ENCODE measurements around the gene CDCP1.
"Not testable (repeated sequence)": the region's sequence is repeated elsewhere in the genome, so short reads cannot be mapped to it uniquely, and the experiment has no call there.

Gene CDCP1

DNA sequence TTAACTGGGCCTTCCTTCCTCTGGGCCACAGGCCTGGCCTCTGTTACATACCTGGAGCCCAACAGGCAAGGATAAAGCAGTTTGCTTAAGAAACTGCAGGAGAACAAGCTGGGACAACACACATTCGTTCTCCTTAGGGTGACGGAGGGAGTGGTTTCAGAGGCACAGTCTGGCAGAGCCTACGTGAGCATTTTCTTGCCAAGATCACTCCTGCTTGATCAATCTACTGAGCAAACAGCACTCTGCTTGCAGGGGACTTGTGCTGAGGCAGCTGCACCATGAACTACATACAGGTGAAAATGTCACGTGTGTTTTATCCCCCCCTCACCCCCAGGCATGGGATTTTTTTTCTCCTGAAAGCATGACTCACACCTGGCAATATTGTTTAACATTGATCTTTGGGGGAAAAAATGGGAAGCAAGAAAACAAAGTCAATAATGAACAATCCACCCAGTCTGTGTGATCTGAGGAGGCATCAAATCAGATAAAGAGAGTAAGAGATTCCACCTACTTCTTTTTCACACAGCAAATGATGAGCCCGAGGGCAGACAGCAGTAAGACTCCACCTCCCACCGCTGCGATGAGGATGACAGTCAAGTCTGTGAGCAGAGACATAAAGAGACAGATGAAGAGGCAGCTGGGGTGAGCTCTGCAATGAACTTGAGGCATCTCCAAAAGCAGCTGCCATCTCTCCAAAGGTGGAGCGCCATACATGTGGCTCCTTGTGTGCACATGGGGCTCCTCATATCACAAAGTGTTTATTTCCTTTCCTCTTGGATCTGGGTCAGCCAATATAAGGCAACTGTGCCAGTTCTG, 57.4 kb downstream of the CDCP1 start:
- H3K36me3 ChIP-seq (ENCODE audit: control insufficient read depth, insufficient read depth, low read length), result peaks cover 21% of the 10 kb centered on the region
- no peaks in the 10 kb centered on the region for H3K9me3 ChIP-seq (ENCODE audit: control insufficient read depth, insufficient read depth, low read length)
- H3K9ac ChIP-seq (ENCODE audit: low read depth, low read length), result no peak overlapping the region
- H3K27me3 ChIP-seq (ENCODE audit: control insufficient read depth, insufficient read depth, low read length), result no peaks in the 10 kb centered on the region
- H3K4me3 ChIP-seq (ENCODE audit: low read depth, low read length), result no peak overlapping the region
- H3K4me1 ChIP-seq (ENCODE audit: control insufficient read depth, insufficient read depth, low read length), result no peaks in the 10 kb centered on the region

DNA sequence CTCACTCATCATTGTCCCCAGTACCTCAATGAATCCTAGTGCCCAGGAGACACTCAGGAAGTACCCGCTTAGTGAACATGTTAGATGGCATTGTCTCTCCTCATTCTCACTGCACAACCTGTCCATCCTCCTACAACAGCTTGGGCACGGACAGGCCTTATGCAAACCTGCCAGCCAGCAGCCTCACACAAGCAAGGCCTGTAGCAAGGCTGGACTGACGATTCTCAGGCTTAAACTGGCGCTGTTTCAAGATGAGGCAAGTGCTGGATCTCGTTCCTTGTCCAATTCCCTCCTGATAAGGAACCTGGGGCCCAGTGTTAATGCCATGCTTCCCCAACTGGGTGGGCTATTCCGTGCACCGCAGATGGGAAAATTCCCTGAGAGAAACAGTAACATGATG, 59.0 kb downstream of the CDCP1 start:
- H3K9ac ChIP-seq (ENCODE audit: low read depth, low read length), result no peak overlapping the region
- no peaks in the 10 kb centered on the region for H3K9me3 ChIP-seq (ENCODE audit: control insufficient read depth, insufficient read depth, low read length)
- no peaks in the 10 kb centered on the region for H3K4me1 ChIP-seq (ENCODE audit: control insufficient read depth, insufficient read depth, low read length)
- no peak overlapping the region for H3K4me3 ChIP-seq (ENCODE audit: low read depth, low read length)
- peaks cover 21% of the 10 kb centered on the region for H3K36me3 ChIP-seq (ENCODE audit: control insufficient read depth, insufficient read depth, low read length)
- H3K27me3 ChIP-seq (ENCODE audit: control insufficient read depth, insufficient read depth, low read length), result no peaks in the 10 kb centered on the region

DNA sequence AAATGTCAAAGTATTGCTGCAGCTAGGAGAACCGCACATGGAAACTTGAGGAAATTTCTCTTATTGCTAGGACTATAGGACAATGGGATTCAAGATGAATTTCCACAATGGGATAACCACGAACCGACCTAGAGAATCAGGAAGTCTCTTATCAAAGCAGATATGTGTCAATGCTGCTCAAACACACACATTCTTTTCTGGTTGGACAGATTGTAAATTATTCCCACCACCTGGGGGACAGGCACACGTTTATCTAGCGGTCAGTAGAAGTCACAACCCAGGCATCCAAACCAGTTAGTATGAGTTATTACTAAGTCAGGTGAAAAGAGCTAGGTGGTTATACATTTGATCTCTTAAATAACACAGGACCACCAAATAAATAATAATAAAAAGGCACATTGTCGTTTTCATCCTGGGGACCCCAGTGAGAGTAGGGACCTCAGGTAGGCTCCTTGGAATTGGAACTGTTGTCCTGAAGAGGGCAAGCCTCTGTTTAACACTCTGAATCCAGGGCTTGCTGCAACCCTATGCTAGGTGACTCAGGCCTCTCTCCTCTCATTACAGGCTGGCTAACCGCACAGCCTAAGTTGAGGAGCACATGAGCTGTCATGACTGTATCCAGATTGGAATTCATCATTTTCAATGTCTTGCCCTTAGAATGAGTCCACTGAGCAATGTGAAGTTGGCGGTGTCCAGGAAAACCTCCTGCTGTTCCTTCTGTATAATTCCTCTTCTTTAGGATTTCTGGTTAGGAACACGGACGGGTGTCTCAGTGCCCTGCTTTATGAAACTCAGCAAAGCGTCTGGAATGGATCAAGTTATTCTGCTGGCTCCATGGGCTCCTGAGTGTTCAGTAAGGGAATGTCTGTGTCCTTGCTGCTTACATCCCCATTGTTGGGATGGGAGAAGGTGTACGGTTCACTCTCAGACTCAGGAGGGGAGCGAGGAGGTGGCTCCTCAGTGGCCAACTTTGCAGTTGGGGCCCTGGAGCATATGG, 61.1 kb downstream of the CDCP1 start:
- no peaks in the 10 kb centered on the region for H3K9me3 ChIP-seq (ENCODE audit: control insufficient read depth, insufficient read depth, low read length)
- no peaks in the 10 kb centered on the region for H3K27me3 ChIP-seq (ENCODE audit: control insufficient read depth, insufficient read depth, low read length)
- no peak overlapping the region for H3K9ac ChIP-seq (ENCODE audit: low read depth, low read length)
- no peaks in the 10 kb centered on the region for H3K4me1 ChIP-seq (ENCODE audit: control insufficient read depth, insufficient read depth, low read length)
- H3K4me3 ChIP-seq (ENCODE audit: low read depth, low read length), result no peak overlapping the region
- peaks cover 15% of the 10 kb centered on the region for H3K36me3 ChIP-seq (ENCODE audit: control insufficient read depth, insufficient read depth, low read length)

DNA sequence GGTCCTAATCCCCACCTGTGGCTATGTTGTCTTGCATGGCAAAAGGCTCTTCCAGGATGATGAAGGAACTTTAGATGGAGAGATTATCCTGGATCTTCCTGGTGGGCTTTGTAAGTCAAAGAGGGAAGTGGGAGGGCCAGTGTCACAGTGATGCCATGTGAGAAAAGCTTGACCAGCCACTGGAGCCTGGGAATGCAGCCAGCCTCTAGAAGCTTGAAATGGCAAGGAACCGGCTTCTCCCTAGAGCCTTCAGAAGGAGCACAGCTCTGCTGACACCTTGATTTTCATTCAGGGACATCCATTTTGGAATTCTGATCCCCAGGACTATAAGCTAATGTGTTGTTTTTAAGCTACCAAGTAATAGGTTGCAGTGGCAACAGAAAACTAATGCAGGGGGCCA, 61.8 kb downstream of the CDCP1 start:
- no peak overlapping the region for H3K9ac ChIP-seq (ENCODE audit: low read depth, low read length)
- H3K4me3 ChIP-seq (ENCODE audit: low read depth, low read length), result no peak overlapping the region
- H3K4me1 ChIP-seq (ENCODE audit: control insufficient read depth, insufficient read depth, low read length), result no peaks in the 10 kb centered on the region
- no peaks in the 10 kb centered on the region for H3K27me3 ChIP-seq (ENCODE audit: control insufficient read depth, insufficient read depth, low read length)
- no peaks in the 10 kb centered on the region for H3K9me3 ChIP-seq (ENCODE audit: control insufficient read depth, insufficient read depth, low read length)
- peaks cover 10% of the 10 kb centered on the region for H3K36me3 ChIP-seq (ENCODE audit: control insufficient read depth, insufficient read depth, low read length)

DNA sequence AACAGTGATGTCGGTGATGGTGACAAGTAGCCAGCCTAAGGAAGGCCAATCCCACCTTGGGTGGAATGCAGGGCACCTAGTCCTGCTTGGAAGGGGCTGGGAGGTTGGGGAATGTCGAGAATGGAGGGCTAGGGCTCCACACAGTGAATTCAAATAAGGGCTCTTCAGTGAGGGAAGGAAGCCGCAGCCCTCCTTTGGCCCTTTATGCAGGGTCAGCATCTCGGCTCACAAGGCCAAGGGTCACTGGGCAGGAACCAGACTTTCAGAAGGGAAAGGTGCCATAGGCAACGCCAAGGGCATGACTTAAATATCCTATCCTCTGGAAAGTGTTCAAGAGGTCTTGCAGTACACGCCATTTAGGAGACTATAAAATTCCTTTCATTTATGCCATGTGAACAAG, 63.2 kb downstream of the CDCP1 start:
- Histone ChIP-seq H3K4me3 (ENCODE audit: low read depth, low read length) (no peak overlapping the region), H3K36me3 (ENCODE audit: control insufficient read depth, insufficient read depth, low read length) (peaks cover 9% of the 10 kb centered on the region), H3K27me3 (ENCODE audit: control insufficient read depth, insufficient read depth, low read length) (no peaks in the 10 kb centered on the region), H3K4me1 (ENCODE audit: control insufficient read depth, insufficient read depth, low read length) (no peaks in the 10 kb centered on the region), H3K9ac (ENCODE audit: low read depth, low read length) (no peak overlapping the region), H3K9me3 (ENCODE audit: control insufficient read depth, insufficient read depth, low read length) (no peaks in the 10 kb centered on the region)

DNA sequence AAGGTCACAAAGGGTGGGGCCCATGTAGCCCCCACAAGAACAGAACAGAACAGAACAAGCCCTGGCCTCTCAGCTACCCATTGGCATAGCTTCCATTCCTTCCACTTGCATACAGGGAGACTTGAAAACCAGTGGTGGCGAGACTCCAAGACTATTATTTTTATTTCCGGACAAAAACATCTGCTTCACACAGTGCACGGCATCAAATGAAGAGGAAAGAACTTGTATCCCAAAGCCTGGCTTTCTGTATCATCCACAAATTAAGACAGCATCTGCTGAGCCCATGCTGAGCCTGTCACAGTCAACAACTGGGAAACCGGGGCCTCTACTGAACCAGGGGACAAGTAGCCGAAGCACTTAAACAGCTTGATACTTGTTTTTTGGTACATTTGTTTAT, 64.0 kb downstream of the CDCP1 start:
- no peak overlapping the region for H3K4me3 ChIP-seq (ENCODE audit: low read depth, low read length)
- H3K9ac ChIP-seq (ENCODE audit: low read depth, low read length), result no peak overlapping the region
- peaks cover 9% of the 10 kb centered on the region for H3K36me3 ChIP-seq (ENCODE audit: control insufficient read depth, insufficient read depth, low read length)
- no peaks in the 10 kb centered on the region for H3K4me1 ChIP-seq (ENCODE audit: control insufficient read depth, insufficient read depth, low read length)
- no peaks in the 10 kb centered on the region for H3K27me3 ChIP-seq (ENCODE audit: control insufficient read depth, insufficient read depth, low read length)
- H3K9me3 ChIP-seq (ENCODE audit: control insufficient read depth, insufficient read depth, low read length), result no peaks in the 10 kb centered on the region

DNA sequence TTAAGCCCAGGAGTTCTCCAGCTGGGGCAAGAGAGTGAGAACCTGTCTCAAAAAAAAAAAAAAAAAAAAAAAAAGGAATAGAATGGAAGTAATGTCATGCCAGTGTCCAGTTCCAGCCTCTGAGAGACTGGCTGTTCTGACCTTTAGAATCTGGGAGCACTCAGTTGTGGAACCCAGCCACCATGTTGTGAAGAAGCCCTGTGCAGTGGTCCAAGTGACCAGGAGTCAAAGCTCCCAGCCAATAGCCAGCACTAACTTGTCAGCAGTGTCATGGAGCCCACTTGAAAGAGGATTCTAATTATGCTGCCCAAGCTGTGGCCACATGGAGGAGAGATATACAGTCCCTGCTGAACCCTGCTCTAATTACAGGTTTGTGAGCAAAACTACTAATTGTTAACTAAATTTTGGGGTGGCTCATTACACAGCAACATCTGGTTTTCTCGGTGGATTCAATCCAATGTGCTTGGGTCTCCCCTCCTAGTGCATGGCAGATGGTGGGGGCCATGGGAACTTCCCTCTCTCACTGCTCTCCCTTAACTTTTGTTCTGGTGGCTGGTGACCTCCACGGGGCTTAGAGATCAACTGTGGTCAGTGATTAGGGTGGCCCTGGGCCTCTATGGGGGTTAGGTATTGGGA, 64.6 kb downstream of the CDCP1 start:
- no peaks in the 10 kb centered on the region for H3K27me3 ChIP-seq (ENCODE audit: control insufficient read depth, insufficient read depth, low read length)
- no peak overlapping the region for H3K9ac ChIP-seq (ENCODE audit: low read depth, low read length)
- H3K36me3 ChIP-seq (ENCODE audit: control insufficient read depth, insufficient read depth, low read length), result peaks cover 9% of the 10 kb centered on the region
- H3K4me1 ChIP-seq (ENCODE audit: control insufficient read depth, insufficient read depth, low read length), result no peaks in the 10 kb centered on the region
- no peaks in the 10 kb centered on the region for H3K9me3 ChIP-seq (ENCODE audit: control insufficient read depth, insufficient read depth, low read length)
- H3K4me3 ChIP-seq (ENCODE audit: low read depth, low read length), result no peak overlapping the region

DNA sequence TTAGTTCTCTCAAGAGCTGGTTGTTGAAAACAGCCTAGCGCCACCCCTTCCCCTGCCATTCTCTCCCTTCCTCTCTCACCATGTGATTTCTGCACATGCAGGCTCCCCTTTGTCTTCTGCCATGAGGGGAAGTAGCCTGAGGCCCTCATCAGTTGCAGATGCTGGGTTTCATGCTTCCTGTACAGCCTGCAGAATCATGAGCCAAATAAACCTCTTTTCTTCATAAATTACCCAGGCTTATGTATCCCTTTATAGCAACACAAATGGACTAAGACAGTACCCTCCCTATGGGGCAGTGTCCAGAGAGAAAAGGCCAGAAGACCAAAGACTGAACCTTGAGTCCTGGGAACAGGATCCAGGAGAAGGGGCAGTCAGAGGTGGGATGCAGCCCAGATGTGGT, 65.4 kb downstream of the CDCP1 start:
- no peaks in the 10 kb centered on the region for H3K9me3 ChIP-seq (ENCODE audit: control insufficient read depth, insufficient read depth, low read length)
- no peaks in the 10 kb centered on the region for H3K27me3 ChIP-seq (ENCODE audit: control insufficient read depth, insufficient read depth, low read length)
- H3K4me3 ChIP-seq (ENCODE audit: low read depth, low read length), result no peak overlapping the region
- peaks cover 9% of the 10 kb centered on the region for H3K36me3 ChIP-seq (ENCODE audit: control insufficient read depth, insufficient read depth, low read length)
- no peak overlapping the region for H3K9ac ChIP-seq (ENCODE audit: low read depth, low read length)
- no peaks in the 10 kb centered on the region for H3K4me1 ChIP-seq (ENCODE audit: control insufficient read depth, insufficient read depth, low read length)

DNA sequence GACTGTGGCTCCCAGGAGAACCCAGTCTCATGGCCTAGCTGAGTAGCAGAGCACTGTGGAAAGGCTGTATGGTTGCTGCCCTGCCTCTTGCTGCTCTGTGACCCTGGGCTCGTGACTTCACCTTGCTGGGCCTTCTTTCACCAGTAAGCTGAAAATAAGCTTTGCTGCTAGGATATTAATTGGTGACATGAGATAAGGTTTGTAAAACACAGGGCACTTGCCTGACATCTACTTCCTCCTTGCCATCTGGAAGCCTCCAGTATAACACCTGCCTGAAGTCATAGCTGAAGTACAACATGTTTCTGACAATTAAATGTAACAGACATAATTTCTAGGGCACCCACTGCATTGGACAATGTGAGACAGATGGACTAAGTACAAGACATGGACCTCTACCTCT, 66.5 kb downstream of the CDCP1 start:
- Histone ChIP-seq H3K4me1 (ENCODE audit: control insufficient read depth, insufficient read depth, low read length) (no peaks in the 10 kb centered on the region), H3K27me3 (ENCODE audit: control insufficient read depth, insufficient read depth, low read length) (no peaks in the 10 kb centered on the region), H3K9ac (ENCODE audit: low read depth, low read length) (no peak overlapping the region), H3K4me3 (ENCODE audit: low read depth, low read length) (no peak overlapping the region), H3K36me3 (ENCODE audit: control insufficient read depth, insufficient read depth, low read length) (peaks cover under 1% of the 10 kb centered on the region), H3K9me3 (ENCODE audit: control insufficient read depth, insufficient read depth, low read length) (no peaks in the 10 kb centered on the region)

DNA sequence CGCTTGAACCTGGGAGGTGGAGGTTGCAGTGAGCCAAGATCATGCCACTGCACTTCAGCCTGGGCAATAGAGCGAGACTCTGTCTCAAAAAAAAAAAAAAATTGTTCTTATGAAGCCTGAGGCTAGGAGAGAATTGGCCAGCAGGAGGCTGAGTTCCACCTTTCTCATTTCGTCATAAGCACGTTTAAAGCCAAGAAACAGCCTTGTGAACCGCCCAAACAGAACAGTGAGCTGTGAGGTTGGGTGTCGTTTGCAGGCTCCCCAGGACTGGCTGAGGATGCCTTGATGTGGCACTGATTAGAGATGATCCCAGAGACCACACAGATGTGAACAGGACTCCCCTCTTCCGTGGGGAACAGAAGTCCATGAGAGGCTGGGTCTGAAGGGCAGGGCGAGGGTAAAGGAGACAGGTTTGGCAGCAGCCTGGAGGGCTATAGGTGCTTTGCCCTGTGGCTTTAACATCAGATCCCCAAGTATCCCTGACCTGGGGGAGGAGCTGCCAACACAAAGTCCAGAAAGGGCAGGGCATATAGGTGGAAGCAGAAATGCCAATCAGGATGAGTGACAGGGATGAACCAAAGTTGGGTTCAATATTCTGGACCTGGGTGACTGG, 67.2 kb downstream of the CDCP1 start:
- Histone ChIP-seq H3K9ac (ENCODE audit: low read depth, low read length) (no peak overlapping the region), H3K4me1 (ENCODE audit: control insufficient read depth, insufficient read depth, low read length) (no peaks in the 10 kb centered on the region), H3K36me3 (ENCODE audit: control insufficient read depth, insufficient read depth, low read length) (peaks cover 2% of the 10 kb centered on the region), H3K4me3 (ENCODE audit: low read depth, low read length) (no peak overlapping the region), H3K27me3 (ENCODE audit: control insufficient read depth, insufficient read depth, low read length) (no peaks in the 10 kb centered on the region), H3K9me3 (ENCODE audit: control insufficient read depth, insufficient read depth, low read length) (no peaks in the 10 kb centered on the region)

DNA sequence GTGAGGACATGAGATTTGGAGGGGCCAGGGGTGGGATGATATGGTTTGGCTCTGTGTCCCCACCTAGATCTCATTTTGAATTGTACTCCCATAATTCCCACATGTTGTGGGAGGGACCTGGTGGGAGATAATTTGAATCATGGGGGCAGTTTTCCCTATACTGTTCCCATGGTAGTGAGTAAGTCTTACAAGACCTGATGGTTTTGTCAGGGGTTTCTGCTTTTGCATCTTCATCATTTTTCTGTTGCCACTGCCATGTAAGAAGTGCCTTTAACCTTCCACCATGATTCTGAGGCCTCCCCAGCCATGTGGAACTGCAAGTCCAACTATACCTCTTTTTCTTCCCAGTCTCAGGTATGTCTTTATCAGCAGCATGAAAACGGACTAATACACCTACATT, 67.9 kb downstream of the CDCP1 start:
- not testable (repeated sequence) for H3K27me3 ChIP-seq (ENCODE audit: control insufficient read depth, insufficient read depth, low read length); H3K4me3 ChIP-seq (ENCODE audit: low read depth, low read length); H3K4me1 ChIP-seq (ENCODE audit: control insufficient read depth, insufficient read depth, low read length); H3K9ac ChIP-seq (ENCODE audit: low read depth, low read length); H3K36me3 ChIP-seq (ENCODE audit: control insufficient read depth, insufficient read depth, low read length); H3K9me3 ChIP-seq (ENCODE audit: control insufficient read depth, insufficient read depth, low read length)

Measured in iPS-15b (cell line).